ENCODE data around the gene OMG.
"Not testable (repeated sequence)": the region's sequence is repeated elsewhere in the genome, so short reads cannot be mapped to it uniquely, and the experiment has no call there.

The OMG gene

GRCh38 chr17:31266042-31266441, 31.0 kb downstream of the OMG start:
- no peak for DNase-seq (ENCODE audit: low read depth)
- TF ChIP-seq CTCF (conservative IDR thresholded peaks at IDR 0.05; ENCODE audit: low read length), result no peak

GRCh38 chr17:31262923-31263322, 34.1 kb downstream of the OMG start:
- DNase-seq (ENCODE audit: low read depth), result not testable (repeated sequence)

More at GRCh38 chr17:31266042-31266441, 31.0 kb downstream of the OMG start:
- H3K4me3 ChIP-seq (ENCODE audit: low read length), result no peak overlapping the region

GRCh38 chr17:31261601-31262000, 35.4 kb downstream of the OMG start:
- no peak for DNase-seq (ENCODE audit: low read depth)
- no peak overlapping the region for H3K4me3 ChIP-seq (ENCODE audit: low read length)
- no peak for TF ChIP-seq CTCF (conservative IDR thresholded peaks at IDR 0.05; ENCODE audit: low read length)

More at GRCh38 chr17:31262923-31263322, 34.1 kb downstream of the OMG start:
- not testable (repeated sequence) for H3K4me3 ChIP-seq (ENCODE audit: low read length)

GRCh38 chr17:31260151-31260550, 36.9 kb downstream of the OMG start:
- no peak for DNase-seq (ENCODE audit: low read depth)
- no peak for TF ChIP-seq CTCF (conservative IDR thresholded peaks at IDR 0.05; ENCODE audit: low read length)
- H3K4me3 ChIP-seq (ENCODE audit: low read length), result no peak overlapping the region

- DNase-seq (ENCODE audit: low read depth), result no peak
- no peak for TF ChIP-seq CTCF (conservative IDR thresholded peaks at IDR 0.05; ENCODE audit: low read length)
- H3K4me3 ChIP-seq (ENCODE audit: low read length), result no peak overlapping the region
Observed at GRCh38 chr17:31256936-31257335, 40.1 kb downstream of the OMG start.

GRCh38 chr17:31254654-31255053, 42.4 kb downstream of the OMG start:
- TF ChIP-seq CTCF (conservative IDR thresholded peaks at IDR 0.05; ENCODE audit: low read length), result no peak
- DNase-seq (ENCODE audit: low read depth), result no peak
- no peak overlapping the region for H3K4me3 ChIP-seq (ENCODE audit: low read length)

GRCh38 chr17:31252741-31253140, 44.3 kb downstream of the OMG start:
- TF ChIP-seq CTCF (conservative IDR thresholded peaks at IDR 0.05; ENCODE audit: low read length), result no peak
- no peak overlapping the region for H3K4me3 ChIP-seq (ENCODE audit: low read length)
- no peak for DNase-seq (ENCODE audit: low read depth)

GRCh38 chr17:31251970-31252328, 45.1 kb downstream of the OMG start:
- TF ChIP-seq CTCF (conservative IDR thresholded peaks at IDR 0.05; ENCODE audit: low read length), result no peak
- no peak overlapping the region for H3K4me3 ChIP-seq (ENCODE audit: low read length)
- DNase-seq (ENCODE audit: low read depth), result no peak

All from AG10803 (cell line).